Neuronal stem cell (in vitro differentiated cells): ENCODE results near the gene PDGFC.

Source experiments
- DNase-seq: peaks from one replicate; pipeline ENCODE4 v3.0.0-alpha.2; 2013; ENCODE audit warnings: low spot score
- H2AFZ ChIP-seq: one replicate; pipeline ENCODE4 v1.6.1; 2013; ENCODE audit warnings: mild to moderate bottlenecking, low read length, inconsistent platforms
- H2AK5ac ChIP-seq: 2 replicates; pipeline ENCODE4 v1.6.1; 2013; ENCODE audit warnings: low read depth, mild to moderate bottlenecking, inconsistent platforms, low read length, moderate library complexity, mixed read lengths
- H2BK120ac ChIP-seq: 2 replicates; pipeline ENCODE4 v1.6.1; 2013; ENCODE audit warnings: low read depth, mild to moderate bottlenecking, inconsistent platforms, low read length, moderate library complexity, mixed read lengths
- H2BK12ac ChIP-seq: one replicate; pipeline ENCODE4 v1.6.1; 2013; ENCODE audit warnings: low read length, inconsistent platforms
- H2BK15ac ChIP-seq: 2 replicates; pipeline ENCODE4 v1.6.1; 2013; ENCODE audit warnings: mild to moderate bottlenecking, low read length, inconsistent platforms, mixed read lengths
- H2BK5ac ChIP-seq: one replicate; pipeline ENCODE4 v1.6.1; 2013; ENCODE audit warnings: inconsistent platforms, mild to moderate bottlenecking, low read length, moderate library complexity
- H3K14ac ChIP-seq: one replicate; pipeline ENCODE4 v1.6.1; 2013; ENCODE audit warnings: low read length, inconsistent platforms
- H3K18ac ChIP-seq: 2 replicates; pipeline ENCODE4 v1.6.1; 2013; ENCODE audit warnings: low read length, inconsistent platforms
- H3K23ac ChIP-seq: 2 replicates; pipeline ENCODE4 v1.6.1; 2013; ENCODE audit warnings: low read depth, mild to moderate bottlenecking, mixed read lengths, low read length, inconsistent platforms; ENCODE audit not compliant: poor library complexity
- H3K27ac ChIP-seq: replicated peaks from 3 replicates; pipeline ENCODE4 v1.5.1; 2013; ENCODE audit warnings: low read length, inconsistent platforms
- H3K27me3 ChIP-seq, 3 experiments: 2 replicates each; pipeline ENCODE4 v1.6.1; 2013; ENCODE audit warnings: low read length in 3 of 3, mild to moderate bottlenecking in 2 of 3, inconsistent platforms in 1 of 3, low read depth in 1 of 3, mixed read lengths in 1 of 3, moderate library complexity in 1 of 3; ENCODE audit not compliant: control insufficient read depth in 3 of 3, insufficient read depth in 3 of 3
- H3K36me3 ChIP-seq, 2 donors: replicated peaks in 1 of 2; 2 replicates each; pipeline ENCODE4 v1.6.1; 2013; ENCODE audit warnings: low read length in 2 of 2; ENCODE audit not compliant: control insufficient read depth in 2 of 2, insufficient read depth in 2 of 2
- H3K4ac ChIP-seq: 2 replicates; pipeline ENCODE4 v1.6.1; 2013; ENCODE audit warnings: inconsistent platforms, mild to moderate bottlenecking, low read length, moderate library complexity
- H3K4me1 ChIP-seq, 2 donors: 1 replicate in 1 of 2; 2 replicates in 1 of 2; pipeline ENCODE4 v1.6.1; 2013; ENCODE audit warnings: low read length in 2 of 2, low read depth in 1 of 2; ENCODE audit not compliant: control insufficient read depth in 2 of 2, insufficient read depth in 1 of 2
- H3K4me2 ChIP-seq: one replicate; pipeline ENCODE4 v1.6.1; 2013; ENCODE audit warnings: mild to moderate bottlenecking, low read length, inconsistent platforms; ENCODE audit not compliant: insufficient read depth, poor library complexity, severe bottlenecking
- H3K4me3 ChIP-seq, 2 donors: 2 replicates each; pipeline ENCODE4 v1.5.1; 2013; ENCODE audit warnings: low read length in 2 of 2, mild to moderate bottlenecking in 2 of 2, inconsistent platforms in 1 of 2, moderate library complexity in 1 of 2
- H3K79me1 ChIP-seq: one replicate; pipeline ENCODE4 v1.6.1; 2013; ENCODE audit warnings: low read depth, mild to moderate bottlenecking, inconsistent platforms, low read length, moderate library complexity
- H3K9ac ChIP-seq: one replicate; pipeline ENCODE4 v1.6.1; 2013; ENCODE audit warnings: mild to moderate bottlenecking, low read depth, low read length, inconsistent platforms; ENCODE audit not compliant: poor library complexity
- H3K9me3 ChIP-seq, 2 donors: replicated peaks in 1 of 2; 2 replicates each; pipeline versions ENCODE3 to v1.6.1; 2013; ENCODE audit warnings: low read length in 2 of 2, mild to moderate bottlenecking in 2 of 2, inconsistent platforms in 1 of 2, low read depth in 1 of 2, mixed read lengths in 1 of 2, moderate library complexity in 1 of 2; ENCODE audit not compliant: control insufficient read depth in 2 of 2, insufficient read depth in 1 of 2
- H4K8ac ChIP-seq: one replicate; pipeline ENCODE4 v1.6.1; 2013; ENCODE audit warnings: low read depth, mild to moderate bottlenecking, inconsistent platforms, low read length, moderate library complexity
- H4K91ac ChIP-seq: one replicate; pipeline ENCODE4 v1.6.1; 2013; ENCODE audit warnings: low read length, low read depth, mild to moderate bottlenecking, inconsistent platforms; ENCODE audit not compliant: poor library complexity
- WGBS, 2 donors: extraction: QIAGEN DNeasy Blood & Tissue Kit; methylation state at CpG; one replicate each; pipeline ENCODE4 v1.1.7; 2013; ENCODE audit warnings: missing lambda C conversion rate in 2 of 2, mixed read lengths in 1 of 2; ENCODE audit not compliant: insufficient read length in 2 of 2, insufficient replicate concordance in 1 of 2; ENCODE audit errors: extremely low coverage in 2 of 2; 5-methylcytosine and 5-hydroxymethylcytosine counted together

PDGFC gene

GRCh38 chr4:157014621-157015591 is 43.3 kb upstream of the PDGFC start:
- Histone ChIP-seq H3K79me1 (no peaks in the 10 kb centered on the region), H2AK5ac (no peak overlapping the region), H3K4me3 (no peak overlapping the region), H3K14ac (no peak overlapping the region), H3K9me3 (no peaks in the 10 kb centered on the region), H2AFZ (peak overlapping the region; percentile 42), H3K4ac (no peak overlapping the region), H3K4me1 (peaks cover 0 to 11% of the 10 kb centered on the region in 2 donors), H2BK12ac (no peak overlapping the region), H3K9ac (no peak overlapping the region), H3K4me2 (no peak overlapping the region), H3K27me3 (no peaks in the 10 kb centered on the region), H3K36me3 (no peaks in the 10 kb centered on the region), H3K27ac (no peak overlapping the region), H3K23ac (no peak overlapping the region), H2BK5ac (no peak overlapping the region), H4K8ac (no peak overlapping the region), H2BK120ac (no peak overlapping the region), H2BK15ac (no peak overlapping the region), H4K91ac (no peak overlapping the region), H3K18ac (no peak overlapping the region)
- DNase-seq = no peak
- WGBS, 2 donors = no CpG with 5 or more reads among the region's 13 CpGs

- DNase-seq = no peak
- WGBS, 2 donors = no CpG with 5 or more reads among the region's 4 CpGs
- Histone ChIP-seq H2BK15ac (no peak overlapping the region), H3K9ac (no peak overlapping the region), H3K27ac (no peak overlapping the region), H3K23ac (no peak overlapping the region), H2BK120ac (no peak overlapping the region), H4K8ac (no peak overlapping the region), H3K4me2 (no peak overlapping the region), H3K9me3 (no peaks in the 10 kb centered on the region), H3K14ac (no peak overlapping the region), H3K18ac (no peak overlapping the region), H2AFZ (peak overlapping the region; percentile 53), H2AK5ac (no peak overlapping the region), H3K4ac (no peak overlapping the region), H3K4me1 (peaks cover 0 to 11% of the 10 kb centered on the region in 2 donors), H4K91ac (no peak overlapping the region), H2BK12ac (no peak overlapping the region), H3K79me1 (no peaks in the 10 kb centered on the region), H3K36me3 (no peaks in the 10 kb centered on the region), H3K4me3 (no peak overlapping the region), H3K27me3 (no peaks in the 10 kb centered on the region), H2BK5ac (no peak overlapping the region)
Observed at GRCh38 chr4:157013656-157014055, 42.1 kb upstream of the PDGFC start.

- H2AK5ac ChIP-seq = no peak overlapping the region
- H2BK5ac ChIP-seq = no peak overlapping the region
- no peak overlapping the region for H3K18ac ChIP-seq
- no peaks in the 10 kb centered on the region for H3K36me3 ChIP-seq
- H3K4me3 ChIP-seq = no peak overlapping the region
- no peak overlapping the region for H2BK12ac ChIP-seq
- H3K4me2 ChIP-seq = no peak overlapping the region
- H4K8ac ChIP-seq = no peak overlapping the region
- no peak overlapping the region for H3K23ac ChIP-seq
- no peak overlapping the region for H3K27ac ChIP-seq
- no peak overlapping the region for H4K91ac ChIP-seq
- no peak overlapping the region for H3K9ac ChIP-seq
- no peak for DNase-seq
- H2BK120ac ChIP-seq = no peak overlapping the region
- H3K79me1 ChIP-seq = no peaks in the 10 kb centered on the region
- H3K27me3 ChIP-seq = no peaks in the 10 kb centered on the region
- no peak overlapping the region for H3K14ac ChIP-seq
- H2BK15ac ChIP-seq = no peak overlapping the region
- no CpG with 5 or more reads among the region's 2 CpGs for WGBS, 2 donors
- peaks cover 0 to 11% of the 10 kb centered on the region in 2 donors for H3K4me1 ChIP-seq
- no peaks in the 10 kb centered on the region for H3K9me3 ChIP-seq
- no peak overlapping the region for H3K4ac ChIP-seq
- peak overlapping the region; percentile 13 for H2AFZ ChIP-seq
Observed at GRCh38 chr4:157012781-157013180, 41.2 kb upstream of the PDGFC start.

- Histone ChIP-seq H3K27ac (no peak overlapping the region), H2AK5ac (no peak overlapping the region), H3K36me3 (no peaks in the 10 kb centered on the region), H2BK120ac (no peak overlapping the region), H2BK12ac (no peak overlapping the region), H4K91ac (no peak overlapping the region), H3K4me3 (no peak overlapping the region), H3K14ac (no peak overlapping the region), H3K23ac (no peak overlapping the region), H3K9ac (no peak overlapping the region), H3K9me3 (no peaks in the 10 kb centered on the region), H3K18ac (no peak overlapping the region), H2AFZ (peak overlapping the region; percentile 13), H4K8ac (no peak overlapping the region), H3K4ac (no peak overlapping the region), H3K27me3 (no peaks in the 10 kb centered on the region), H3K79me1 (no peaks in the 10 kb centered on the region), H3K4me1 (peaks cover 0 to 11% of the 10 kb centered on the region in 2 donors), H2BK5ac (no peak overlapping the region), H3K4me2 (no peak overlapping the region), H2BK15ac (no peak overlapping the region)
- DNase-seq = no peak
Observed at GRCh38 chr4:157012296-157012695, 40.7 kb upstream of the PDGFC start.
